Motor neuron (in vitro differentiated cells): Measurements from ENCODE around the gene SSC5D. TPM values are rescaled to one million over a fixed set of nuclear protein-coding genes. Genes with fewer than 3 reads are reported as not detected.

ENCODE experiments used
- ATAC-seq, 8 experiments: fragments of 200-7000 bp; cut with Tn5 transposase; replicated peaks in 6 of 8; 2 replicates each; pipeline ENCODE4 v1.8.0; 2021; ENCODE audit warnings: mild to moderate bottlenecking in 8 of 8, moderate library complexity in 8 of 8
- H3K27ac ChIP-seq, 2 donors: fragments of 250-450 bp; sonication (Bioruptor Pico); 2 replicates each; pipeline ENCODE4 v1.9.0; 2021; ENCODE audit warnings: antibody characterized with exemption in 2 of 2, mild to moderate bottlenecking in 2 of 2, moderate library complexity in 1 of 2
- H3K4me1 ChIP-seq, 2 donors: fragments of 250-450 bp; sonication (Bioruptor Pico); replicated peaks in 1 of 2; 2 replicates each; pipeline ENCODE4 v1.6.1; 2021; ENCODE audit warnings: antibody characterized with exemption in 2 of 2, mild to moderate bottlenecking in 2 of 2, moderate library complexity in 1 of 2
- H3K4me3 ChIP-seq, 5 donors: fragments of 250-450 bp; sonication (Bioruptor Pico); 2 replicates each; pipeline ENCODE4 v1.9.0; 2021; ENCODE audit warnings: antibody characterized with exemption in 5 of 5, mild to moderate bottlenecking in 5 of 5, moderate library complexity in 4 of 5
- WGBS, 10 experiments: fragments of 450-650 bp; shearing (Covaris generic); methylation state at CpG; one replicate each; pipeline ENCODE4 v1.0.0; 2022; 5-methylcytosine and 5-hydroxymethylcytosine counted together
- in situ Hi-C, 9 experiments: fragments of 400-800 bp; cut with MboI; loops; one replicate each; pipeline ENCODE4 v1.15.0; 2021; ENCODE audit warnings: low sequenced_read_pairs in 9 of 9, low pct_unique_long_range_greater_than_20kb in 2 of 9; ENCODE audit not compliant: unreplicated experiment in 9 of 9
- total RNA-seq, 8 experiments: library from RNA; unstranded; fragments of 300-600 nt; gene quantifications; 2 replicates each; pipeline versions ENCODE4 v1.2.3 to v1.2.4, GENCODE V29; 2022

Gene SSC5D
- total RNA-seq, 8 experiments from 2014 or later = 0.27 to 3.0 (median 0.63) TPM

DNA sequence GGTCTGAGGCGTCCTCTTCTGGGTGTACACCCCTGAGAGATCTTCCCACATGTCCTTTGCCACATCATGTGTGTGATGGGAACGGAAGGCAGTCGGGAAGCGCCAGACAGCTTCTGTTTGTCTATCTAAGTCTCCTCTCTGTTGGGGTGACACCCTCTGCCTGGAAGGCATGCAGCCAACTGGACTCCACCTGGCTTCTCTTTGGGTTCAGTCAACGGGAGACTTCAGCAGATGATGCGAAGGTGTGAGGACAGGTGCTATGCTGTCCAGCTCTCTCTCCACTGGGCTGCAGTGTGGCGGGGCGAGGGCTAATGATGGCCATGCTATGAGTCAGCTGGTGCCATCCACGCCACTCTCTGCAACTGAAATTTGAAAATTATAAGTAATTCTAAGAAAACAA, 71.4 kb downstream of the SSC5D start:
- Histone ChIP-seq H3K27ac (no peak overlapping the region), H3K4me3 (no peak overlapping the region), H3K4me1 (peaks cover 5 to 14% of the 10 kb centered on the region in 2 donors)
- ATAC-seq = no peak
- 0 to 85% (median 76%) methylated on average over 1 to 5 of the region's 9 CpGs; no CpG with 5 or more reads in 5 of the 10 experiments for WGBS, 10 experiments
- in situ Hi-C loops = no loop called here

DNA sequence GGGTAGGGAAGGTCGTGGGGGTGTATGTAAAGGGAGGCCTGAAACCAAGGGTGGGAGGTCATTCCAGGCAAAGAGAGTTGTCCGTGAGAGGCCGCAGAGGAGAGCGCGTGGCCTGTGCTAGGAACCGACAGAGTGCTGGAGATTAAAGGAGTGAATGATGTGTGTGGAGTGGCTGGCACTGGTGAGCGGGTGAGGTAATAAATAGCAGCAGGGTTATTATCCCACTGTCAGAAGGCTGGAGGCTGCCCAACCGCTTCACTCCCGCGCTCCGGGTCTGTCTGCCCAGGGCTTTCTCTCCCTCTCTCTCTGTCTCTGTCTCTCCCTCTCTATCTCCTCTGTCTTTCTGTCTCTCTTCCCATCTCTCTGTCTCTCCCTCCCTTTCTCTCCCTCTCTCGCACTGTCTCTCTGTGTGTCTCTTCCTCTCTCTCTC, 75.0 kb downstream of the SSC5D start:
- in situ Hi-C loops = no loop called here
- Histone ChIP-seq H3K27ac (peak overlapping the region in 1 of 2 donors; percentile 59), H3K4me1 (peaks cover 3 to 8% of the 10 kb centered on the region in 2 donors), H3K4me3 (no peak overlapping the region)
- 0 to 36% (median 30%) methylated on average over 2 to 6 of the region's 12 CpGs; no CpG with 5 or more reads in 6 of the 10 experiments for WGBS, 10 experiments
- ATAC-seq = peak in 7 of 8 experiments; percentile 31 to 100 (median 99)

DNA sequence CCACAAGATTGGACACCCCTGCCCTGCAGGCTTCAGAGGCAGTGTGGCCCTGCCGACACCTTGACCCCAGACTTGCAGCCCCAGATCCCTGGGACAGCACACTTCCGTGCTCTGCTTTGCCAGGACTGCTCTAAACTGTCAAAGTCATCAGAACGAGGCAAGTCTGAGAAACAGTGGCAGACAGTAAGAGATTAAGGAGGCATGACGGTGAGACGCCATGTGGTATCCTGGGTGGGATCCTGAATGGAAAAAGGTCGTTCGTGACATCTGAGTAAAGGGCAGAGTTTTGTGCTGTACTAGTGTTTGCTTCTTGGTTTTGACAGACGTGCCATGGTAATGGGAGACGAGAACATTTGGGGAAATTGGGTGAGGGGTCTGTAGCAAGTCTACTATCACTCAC, 78.6 kb downstream of the SSC5D start:
- Histone ChIP-seq H3K4me1 (peaks cover 3 to 8% of the 10 kb centered on the region in 2 donors), H3K27ac (no peak overlapping the region), H3K4me3 (no peak overlapping the region)
- 4 to 67% (median 37%) methylated on average over 2 to 5 of the region's 9 CpGs; no CpG with 5 or more reads in 4 of the 10 experiments for WGBS, 10 experiments
- ATAC-seq = no peak
- in situ Hi-C loops = no loop called here

DNA sequence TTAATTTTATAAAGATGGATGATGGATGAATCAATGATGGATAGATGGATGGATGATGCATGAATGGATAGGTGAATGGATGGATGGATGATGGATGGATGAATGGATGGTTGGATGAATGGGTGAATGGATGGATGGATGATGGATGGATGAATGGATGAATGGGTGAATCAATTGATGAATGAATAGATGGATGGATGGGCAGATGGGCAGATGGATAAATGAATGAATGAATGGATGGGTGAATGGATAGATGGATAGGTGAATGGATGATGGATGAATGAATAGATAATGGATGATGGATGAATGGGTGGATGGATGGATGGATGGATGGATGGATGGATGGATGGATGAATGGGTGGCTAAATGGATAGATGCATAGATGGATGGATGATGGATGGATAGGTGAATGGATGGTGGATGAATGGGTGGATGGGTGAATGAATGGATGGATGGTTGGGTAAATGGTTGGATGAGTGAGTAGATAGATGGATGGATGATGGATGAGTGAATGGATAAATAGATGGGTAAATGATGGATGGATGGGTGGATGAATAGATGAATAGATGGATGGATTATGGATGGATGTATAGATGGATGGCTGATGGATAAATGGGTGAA, 79.6 kb downstream of the SSC5D start:
- Histone ChIP-seq H3K4me3 (no peak overlapping the region), H3K4me1 (peaks cover 3 to 7% of the 10 kb centered on the region in 2 donors), H3K27ac (no peak overlapping the region)
- in situ Hi-C loops = no loop called here
- no peak for ATAC-seq

Other genes starting within 250 kb of the SSC5D start
- gene PPP6R1, start 229.4 kb upstream of the SSC5D start, total RNA-seq = 10 to 100 TPM; 18.3 to 77.0 (median 26.7) TPM
- gene HSPBP1, start 208.3 kb upstream of the SSC5D start, total RNA-seq = 10 to 100 TPM; 20.6 to 37.3 (median 24.5) TPM
- gene BRSK1, start 204.4 kb upstream of the SSC5D start, total RNA-seq = 100 to 1,000 TPM in 1 of 8 experiments, 10 to 100 TPM in 6, 1 to 10 TPM in 1; 1.4 to 102 (median 77.8) TPM
- under 1 TPM in 3 of 8 experiments, not detected in 5; 0.11 to 0.62 (median 0.33) TPM for gene TMEM150B, start 163.1 kb upstream of the SSC5D start, total RNA-seq
- gene KMT5C, start 148.6 kb upstream of the SSC5D start, total RNA-seq = 10 to 100 TPM in 6 of 8 experiments, 1 to 10 TPM in 2; 8.4 to 25.1 (median 20.9) TPM
- gene COX6B2, start 133.7 kb upstream of the SSC5D start, total RNA-seq = 10 to 100 TPM in 1 of 8 experiments, 1 to 10 TPM in 4, under 1 TPM in 3; 0.55 to 15.3 (median 1.2) TPM
- under 1 TPM in 6 of 8 experiments, not detected in 2; 0.05 to 0.71 (median 0.14) TPM for gene GARIN5B, start 125.2 kb upstream of the SSC5D start, total RNA-seq
- gene IL11, start 118.0 kb upstream of the SSC5D start, total RNA-seq = 1 to 10 TPM in 2 of 8 experiments, under 1 TPM in 6; 0.10 to 2.4 (median 0.43) TPM
- gene TMEM190, start 111.6 kb upstream of the SSC5D start, total RNA-seq = 1 to 10 TPM in 1 of 8 experiments, under 1 TPM in 2, not detected in 5; 0.46 to 8.4 (median 0.58) TPM
- gene TMEM238, start 104.1 kb upstream of the SSC5D start, total RNA-seq = under 1 TPM in 3 of 8 experiments, not detected in 5; 0.23 to 0.40 (median 0.25) TPM
- 1,000 to 10,000 TPM in 2 of 8 experiments, 100 to 1,000 TPM in 6; 362 to 1,444 (median 673) TPM for gene RPL28, start 102.5 kb upstream of the SSC5D start, total RNA-seq
- gene UBE2S, start 80.6 kb upstream of the SSC5D start, total RNA-seq = 10 to 100 TPM; 21.5 to 86.6 (median 37.8) TPM
- gene SHISA7, start 45.1 kb upstream of the SSC5D start, total RNA-seq = 1 to 10 TPM in 5 of 8 experiments, under 1 TPM in 3; 0.10 to 3.4 (median 1.5) TPM
- gene ISOC2, start 26.8 kb upstream of the SSC5D start, total RNA-seq = 10 to 100 TPM; 35.4 to 82.0 (median 59.1) TPM
- 1 to 10 TPM in 2 of 8 experiments, under 1 TPM in 5, not detected in 1; 0.05 to 1.3 (median 0.72) TPM for gene C19orf85, start 23.7 kb upstream of the SSC5D start, total RNA-seq
- gene ZNF628, start 11.8 kb upstream of the SSC5D start, total RNA-seq = 1 to 10 TPM; 1.1 to 5.6 (median 3.6) TPM
- 10 to 100 TPM; 10.9 to 62.6 (median 48.2) TPM for gene NAT14, start 3.2 kb upstream of the SSC5D start, total RNA-seq
- under 1 TPM in 1 of 8 experiments, not detected in 7; 0.18 TPM for gene SBK2, start 48.7 kb downstream of the SSC5D start, total RNA-seq
- 1 to 10 TPM in 1 of 8 experiments, under 1 TPM in 4, not detected in 3; 0.14 to 1.1 (median 0.31) TPM for gene SBK3, start 57.1 kb downstream of the SSC5D start, total RNA-seq
- gene ZNF579, start 92.4 kb downstream of the SSC5D start, total RNA-seq = 1 to 10 TPM; 3.4 to 9.4 (median 5.0) TPM
- 10 to 100 TPM in 2 of 8 experiments, 1 to 10 TPM in 6; 5.0 to 11.6 (median 8.3) TPM for gene FIZ1, start 111.1 kb downstream of the SSC5D start, total RNA-seq
- 10 to 100 TPM in 1 of 8 experiments, 1 to 10 TPM in 7; 3.7 to 12.3 (median 5.4) TPM for gene ZNF524, start 111.9 kb downstream of the SSC5D start, total RNA-seq
- gene ZNF865, start 117.2 kb downstream of the SSC5D start, total RNA-seq = 1 to 10 TPM in 7 of 8 experiments, under 1 TPM in 1; 0.87 to 6.9 (median 3.5) TPM
- 1 to 10 TPM; 1.6 to 8.2 (median 4.1) TPM for gene ZNF784, start 136.1 kb downstream of the SSC5D start, total RNA-seq
- gene ZNF580, start 152.6 kb downstream of the SSC5D start, total RNA-seq = 10 to 100 TPM in 6 of 8 experiments, 1 to 10 TPM in 2; 7.9 to 25.0 (median 11.1) TPM
- 10 to 100 TPM; 18.3 to 34.2 (median 24.9) TPM for gene ZNF581, start 155.2 kb downstream of the SSC5D start, total RNA-seq
- gene CCDC106, start 159.8 kb downstream of the SSC5D start, total RNA-seq = 10 to 100 TPM in 7 of 8 experiments, 1 to 10 TPM in 1; 9.8 to 23.6 (median 13.6) TPM
- 100 to 1,000 TPM in 7 of 8 experiments, 10 to 100 TPM in 1; 85.3 to 252 (median 133) TPM for gene U2AF2, start 166.6 kb downstream of the SSC5D start, total RNA-seq
- gene EPN1, start 186.8 kb downstream of the SSC5D start, total RNA-seq = 10 to 100 TPM; 21.8 to 79.7 (median 50.3) TPM
- gene NLRP9, start 250.0 kb downstream of the SSC5D start, total RNA-seq = 1 to 10 TPM in 1 of 8 experiments, under 1 TPM in 3, not detected in 4; 0.08 to 1.1 (median 0.23) TPM